H9 (cell line): ENCODE measurements around the gene PRX. TPM values are rescaled to one million over a fixed set of nuclear protein-coding genes. Genes with fewer than 3 reads are reported as not detected.

Experiments
- DNase-seq: peaks from one replicate; pipeline ENCODE4 v3.0.0-alpha.2; 2017
- H2AFZ ChIP-seq: one replicate; pipeline ENCODE4 v1.6.1; 2013; ENCODE audit warnings: mild to moderate bottlenecking, low read length, control low read depth, moderate library complexity
- H2AK5ac ChIP-seq: 2 replicates; pipeline ENCODE4 v1.6.1; 2013; ENCODE audit warnings: low read length, control low read depth, mixed read lengths; ENCODE audit not compliant: insufficient read length
- H2BK120ac ChIP-seq: one replicate; pipeline ENCODE4 v1.6.1; 2013; ENCODE audit warnings: low read depth, mild to moderate bottlenecking, low read length, control low read depth, inconsistent platforms; ENCODE audit not compliant: poor library complexity, severe bottlenecking
- H2BK12ac ChIP-seq: 2 replicates; pipeline ENCODE4 v1.6.1; 2013; ENCODE audit warnings: low read length, control low read depth, mixed read lengths, low read depth; ENCODE audit not compliant: insufficient read length
- H2BK15ac ChIP-seq: 2 replicates; pipeline ENCODE4 v1.6.1; 2013; ENCODE audit warnings: low read depth, low read length, control low read depth
- H2BK20ac ChIP-seq: one replicate; pipeline ENCODE4 v1.6.1; 2013; ENCODE audit warnings: low read depth, mild to moderate bottlenecking, low read length, control low read depth, inconsistent platforms; ENCODE audit not compliant: poor library complexity, severe bottlenecking
- H2BK5ac ChIP-seq: 2 replicates; pipeline ENCODE4 v1.6.1; 2013; ENCODE audit warnings: low read length, control low read depth, mixed read lengths; ENCODE audit not compliant: insufficient read length
- H3K14ac ChIP-seq: 2 replicates; pipeline ENCODE4 v1.6.1; 2013; ENCODE audit warnings: low read length, control low read depth; ENCODE audit not compliant: insufficient read depth
- H3K18ac ChIP-seq: 2 replicates; pipeline ENCODE4 v1.6.1; 2013; ENCODE audit warnings: low read depth, mild to moderate bottlenecking, mixed read lengths, low read length, control low read depth; ENCODE audit not compliant: insufficient read length
- H3K23ac ChIP-seq: 2 replicates; pipeline ENCODE4 v1.6.1; 2013; ENCODE audit warnings: low read length, control low read depth, mixed read lengths, low read depth; ENCODE audit not compliant: insufficient read length
- H3K23me2 ChIP-seq: 2 replicates; pipeline ENCODE4 v1.6.1; 2013; ENCODE audit warnings: low read depth, mild to moderate bottlenecking, mixed read lengths, low read length, control low read depth; ENCODE audit not compliant: insufficient read length, poor library complexity, severe bottlenecking
- H3K27ac ChIP-seq: 2 replicates; pipeline ENCODE4 v1.5.1; 2013; ENCODE audit warnings: low read length, control low read depth, mixed read lengths, low read depth; ENCODE audit not compliant: insufficient read length
- H3K27me3 ChIP-seq: 2 replicates; pipeline ENCODE4 v1.6.1; 2013; ENCODE audit warnings: low read length, control low read depth, inconsistent platforms; ENCODE audit not compliant: insufficient read depth
- H3K4ac ChIP-seq: 2 replicates; pipeline ENCODE4 v1.6.1; 2013; ENCODE audit warnings: low read depth, mild to moderate bottlenecking, control low read depth, inconsistent platforms, low read length, moderate library complexity
- H3K4me1 ChIP-seq: 2 replicates; pipeline ENCODE4 v1.6.1; 2013; ENCODE audit warnings: low read length, control low read depth, inconsistent platforms; ENCODE audit not compliant: insufficient read depth
- H3K4me2 ChIP-seq: 2 replicates; pipeline ENCODE4 v1.6.1; 2013; ENCODE audit warnings: low read length, control low read depth, mixed read lengths; ENCODE audit not compliant: insufficient read length, insufficient read depth
- H3K56ac ChIP-seq: 2 replicates; pipeline ENCODE4 v1.6.1; 2013; ENCODE audit warnings: low read depth, mild to moderate bottlenecking, mixed read lengths, low read length, control low read depth; ENCODE audit not compliant: insufficient read length
- H3K79me1 ChIP-seq: 2 replicates; pipeline ENCODE4 v1.6.1; 2013; ENCODE audit warnings: low read depth, mild to moderate bottlenecking, moderate library complexity, low read length, control low read depth, inconsistent platforms; ENCODE audit not compliant: insufficient read depth, poor library complexity, severe bottlenecking
- H3K79me2 ChIP-seq: 2 replicates; pipeline ENCODE4 v1.6.1; 2013; ENCODE audit warnings: low read length, control low read depth, inconsistent platforms; ENCODE audit not compliant: insufficient read depth
- H3K9ac ChIP-seq: 2 replicates; pipeline ENCODE4 v1.6.1; 2013; ENCODE audit warnings: low read length, control low read depth, mixed read lengths; ENCODE audit not compliant: insufficient read length; ENCODE audit errors: extremely low read depth
- H3K9me3 ChIP-seq: one replicate; pipeline ENCODE4 v1.6.1; 2013; ENCODE audit warnings: low read depth, low read length, inconsistent platforms; ENCODE audit not compliant: control insufficient read depth
- H3T11ph ChIP-seq: one replicate; pipeline ENCODE4 v1.6.1; 2013; ENCODE audit warnings: mild to moderate bottlenecking, low read length, control low read depth, inconsistent platforms
- H4K20me1 ChIP-seq: one replicate; pipeline ENCODE4 v1.6.1; 2013; ENCODE audit not compliant: control insufficient read depth, insufficient read length, insufficient read depth
- H4K5ac ChIP-seq: 2 replicates; pipeline ENCODE4 v1.6.1; 2013; ENCODE audit warnings: low read depth, mild to moderate bottlenecking, mixed read lengths, low read length, control low read depth; ENCODE audit not compliant: insufficient read length
- H4K8ac ChIP-seq: replicated peaks from 2 replicates; pipeline ENCODE4 v1.6.1; 2013; ENCODE audit warnings: low read length, control low read depth, mixed read lengths, low read depth; ENCODE audit not compliant: insufficient read length
- H4K91ac ChIP-seq: 2 replicates; pipeline ENCODE4 v1.6.1; 2013; ENCODE audit warnings: low read depth, mild to moderate bottlenecking, moderate library complexity, mixed read lengths, low read length, control low read depth; ENCODE audit not compliant: insufficient read length
- H3K27ac Mint-ChIP-seq, 3 experiments: 2 replicates in 2 of 3; 3 replicates in 1 of 3; pipeline ENCODE4 v1.8.0; 2020 to 2021; ENCODE audit warnings: mixed read lengths in 3 of 3, mild to moderate bottlenecking in 1 of 3, moderate library complexity in 1 of 3
- H3K27me3 Mint-ChIP-seq: 2 replicates; pipeline ENCODE4 v1.8.0; 2021; ENCODE audit warnings: low read depth, mild to moderate bottlenecking, moderate library complexity, mixed read lengths
- H3K36me3 Mint-ChIP-seq, 3 experiments: 2 replicates in 2 of 3; 3 replicates in 1 of 3; pipeline ENCODE4 v1.8.0; 2020 to 2021; ENCODE audit warnings: low read depth in 3 of 3, mixed read lengths in 3 of 3; ENCODE audit not compliant: insufficient read depth in 1 of 3
- H3K4me1 Mint-ChIP-seq, 2 experiments: 2 replicates each; pipeline ENCODE4 v1.8.0; 2020; ENCODE audit warnings: mixed read lengths in 2 of 2
- H3K4me3 Mint-ChIP-seq, 2 experiments: 2 replicates in 1 of 2; 3 replicates in 1 of 2; pipeline ENCODE4 v1.8.0; 2020 to 2021; ENCODE audit warnings: mild to moderate bottlenecking in 2 of 2, mixed read lengths in 2 of 2, moderate library complexity in 1 of 2
- H3K9me3 Mint-ChIP-seq, 2 experiments: 2 replicates in 1 of 2; 3 replicates in 1 of 2; pipeline ENCODE4 v1.8.0; 2020; ENCODE audit warnings: mild to moderate bottlenecking in 2 of 2, mixed read lengths in 2 of 2, moderate library complexity in 1 of 2
- WGBS: extraction: QIAGEN DNeasy Blood & Tissue Kit; methylation state at CpG from one replicate; pipeline ENCODE4 v1.1.7; 2013; ENCODE audit warnings: missing lambda C conversion rate, low lambda C conversion rate, mixed read lengths; ENCODE audit not compliant: insufficient read length; ENCODE audit errors: extremely low coverage; 5-methylcytosine and 5-hydroxymethylcytosine counted together
- total RNA-seq: library from RNA; stranded (reverse); gene quantifications from 2 replicates; pipeline ENCODE4 v1.2.1, GENCODE V29; 2021
- TF ChIP-seq, protein P1 (sequence below): fragments of 200-600 bp; sonication (generic); conservative IDR thresholded peaks from 3 replicates; pipeline ENCODE4 v1.8.0; 2021; ENCODE audit warnings: antibody characterized with exemption, mild to moderate bottlenecking

PRX gene
- total RNA-seq, 1 experiment from 2014 or later, result 4.0 TPM

DNA sequence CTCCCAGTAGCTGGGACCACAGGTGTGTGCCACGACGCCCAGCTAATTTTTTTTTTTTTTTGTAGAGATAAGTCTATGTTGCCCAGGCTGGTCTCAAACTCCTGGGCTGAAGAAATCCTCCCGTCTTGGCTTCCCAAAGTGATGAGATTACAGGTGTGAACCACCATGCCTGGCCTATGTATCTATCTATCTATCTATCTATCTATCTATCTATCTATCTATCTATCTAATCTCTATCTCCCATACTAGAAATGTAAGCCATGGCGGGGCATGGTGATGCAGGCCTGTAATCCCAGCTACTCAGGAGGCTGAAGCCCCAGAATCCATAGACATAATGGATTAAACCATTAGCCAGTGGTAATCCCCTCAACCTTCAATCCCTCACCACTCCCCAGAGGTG, 37.5 kb upstream of the PRX start:
- H4K20me1 ChIP-seq, result no peaks in the 10 kb centered on the region
- no peak overlapping the region for H2AK5ac ChIP-seq
- Mint-ChIP-seq H3K27me3 (no peaks in the 10 kb centered on the region), H3K4me1 (peaks cover 14 to 17% of the 10 kb centered on the region in 2 experiments), H3K27ac (0 out of 7 replicates have a peak overlapping the region, but pooled peaks of 1 of the 3 experiments have one; percentile 71), H3K36me3 (peaks cover 0 to 18% (median 4%) of the 10 kb centered on the region in 3 experiments; a peak in 4 of 7 replicates), H3K4me3 (no peak overlapping the region), H3K9me3 (no peaks in the 10 kb centered on the region; a peak in 1 of 5 replicates)
- H3K18ac ChIP-seq, result no peak overlapping the region
- no peaks in the 10 kb centered on the region for H3K4me1 ChIP-seq
- H3K4me2 ChIP-seq, result no peak overlapping the region
- DNase-seq, result no peak
- H2BK15ac ChIP-seq, result no peak overlapping the region
- no peak overlapping the region for H3T11ph ChIP-seq
- no peak overlapping the region for H4K91ac ChIP-seq
- H3K9me3 ChIP-seq, result no peaks in the 10 kb centered on the region
- H3K23ac ChIP-seq, result no peak overlapping the region
- H3K4ac ChIP-seq, result no peak overlapping the region
- H3K79me2 ChIP-seq, result no peaks in the 10 kb centered on the region
- no peaks in the 10 kb centered on the region for H3K23me2 ChIP-seq
- H4K8ac ChIP-seq, result no peak overlapping the region
- no peak overlapping the region for H4K5ac ChIP-seq
- TF ChIP-seq, protein P1, sequence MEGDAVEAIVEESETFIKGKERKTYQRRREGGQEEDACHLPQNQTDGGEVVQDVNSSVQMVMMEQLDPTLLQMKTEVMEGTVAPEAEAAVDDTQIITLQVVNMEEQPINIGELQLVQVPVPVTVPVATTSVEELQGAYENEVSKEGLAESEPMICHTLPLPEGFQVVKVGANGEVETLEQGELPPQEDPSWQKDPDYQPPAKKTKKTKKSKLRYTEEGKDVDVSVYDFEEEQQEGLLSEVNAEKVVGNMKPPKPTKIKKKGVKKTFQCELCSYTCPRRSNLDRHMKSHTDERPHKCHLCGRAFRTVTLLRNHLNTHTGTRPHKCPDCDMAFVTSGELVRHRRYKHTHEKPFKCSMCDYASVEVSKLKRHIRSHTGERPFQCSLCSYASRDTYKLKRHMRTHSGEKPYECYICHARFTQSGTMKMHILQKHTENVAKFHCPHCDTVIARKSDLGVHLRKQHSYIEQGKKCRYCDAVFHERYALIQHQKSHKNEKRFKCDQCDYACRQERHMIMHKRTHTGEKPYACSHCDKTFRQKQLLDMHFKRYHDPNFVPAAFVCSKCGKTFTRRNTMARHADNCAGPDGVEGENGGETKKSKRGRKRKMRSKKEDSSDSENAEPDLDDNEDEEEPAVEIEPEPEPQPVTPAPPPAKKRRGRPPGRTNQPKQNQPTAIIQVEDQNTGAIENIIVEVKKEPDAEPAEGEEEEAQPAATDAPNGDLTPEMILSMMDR, result no peak
- H3K14ac ChIP-seq, result no peak overlapping the region
- no peak overlapping the region for H2BK20ac ChIP-seq
- no peak overlapping the region for H2AFZ ChIP-seq
- no peak overlapping the region for H2BK5ac ChIP-seq
- WGBS, result no CpG with 5 or more reads among the region's 4 CpGs
- H2BK12ac ChIP-seq, result no peak overlapping the region
- H3K9ac ChIP-seq, result no peak overlapping the region
- no peak overlapping the region for H3K56ac ChIP-seq
- no peak overlapping the region for H2BK120ac ChIP-seq
- H3K27ac ChIP-seq, result no peak overlapping the region
- no peaks in the 10 kb centered on the region for H3K79me1 ChIP-seq
- H3K27me3 ChIP-seq, result no peaks in the 10 kb centered on the region
